ENCODE results near the gene TIMMDC1.

GRCh38 chr3:119492810-119493209, 5.5 kb upstream of the TIMMDC1 start:
- TF ChIP-seq POLR2AphosphoS5 (IDR thresholded peaks at IDR 0.05) (no peak), POLR2A (IDR thresholded peaks at IDR 0.05) (no peak)
